ENCODE results near the gene TMEM95.
"Not testable (repeated sequence)": the region's sequence is repeated elsewhere in the genome, so short reads cannot be mapped to it uniquely, and the experiment has no call there.

The TMEM95 gene

DNA sequence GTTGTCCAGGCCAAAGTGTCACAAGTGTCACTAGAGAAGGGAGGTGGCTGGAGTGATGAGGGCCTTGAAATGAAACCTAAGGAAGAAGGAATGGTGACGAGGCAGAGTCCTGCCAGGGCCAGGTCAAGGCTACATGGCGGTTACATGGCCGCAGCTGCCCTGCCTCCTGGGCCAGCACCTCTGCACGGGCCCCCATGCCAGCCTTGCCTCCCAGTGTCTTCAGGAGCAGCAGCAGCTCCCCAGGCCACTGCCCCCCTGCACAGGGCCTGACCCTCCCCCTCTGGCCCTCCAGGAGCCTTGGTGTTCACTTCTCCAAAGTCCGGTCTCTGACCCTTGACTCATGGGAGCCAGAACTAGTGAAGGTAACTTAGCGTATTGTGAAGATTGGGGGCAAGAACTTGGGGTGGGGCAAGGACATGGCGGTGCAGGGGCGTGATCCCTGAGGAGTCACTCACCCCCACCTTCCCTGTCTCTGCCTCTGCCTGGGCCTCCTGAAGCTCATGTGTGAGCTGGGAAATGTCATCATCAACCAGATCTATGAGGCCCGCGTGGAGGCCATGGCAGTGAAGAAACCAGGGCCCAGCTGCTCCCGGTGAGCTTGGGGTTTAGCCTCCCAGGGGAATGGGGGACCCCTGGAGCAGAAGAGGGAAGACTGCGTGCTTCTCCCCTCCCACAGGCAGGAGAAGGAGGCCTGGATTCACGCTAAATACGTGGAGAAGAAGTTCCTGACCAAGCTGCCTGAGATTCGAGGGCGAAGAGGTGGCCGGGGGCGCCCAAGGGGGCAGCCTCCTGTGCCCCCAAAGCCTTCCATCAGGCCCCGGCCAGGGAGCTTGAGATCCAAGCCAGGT lies 7.1 kb upstream of the TMEM95 start:
- no peak for DNase-seq

GRCh38 chr17:7348478-7349242 lies 6.3 kb upstream of the TMEM95 start:
- no peak for DNase-seq

- DNase-seq = peak; percentile 82
These were observed 3.1 kb upstream of the TMEM95 start, which contains the start of gene KCTD11 for GRCh38 chr17:7351665-7352502. KCTD11 (plus strand) TSS chr17:7352162.

DNA sequence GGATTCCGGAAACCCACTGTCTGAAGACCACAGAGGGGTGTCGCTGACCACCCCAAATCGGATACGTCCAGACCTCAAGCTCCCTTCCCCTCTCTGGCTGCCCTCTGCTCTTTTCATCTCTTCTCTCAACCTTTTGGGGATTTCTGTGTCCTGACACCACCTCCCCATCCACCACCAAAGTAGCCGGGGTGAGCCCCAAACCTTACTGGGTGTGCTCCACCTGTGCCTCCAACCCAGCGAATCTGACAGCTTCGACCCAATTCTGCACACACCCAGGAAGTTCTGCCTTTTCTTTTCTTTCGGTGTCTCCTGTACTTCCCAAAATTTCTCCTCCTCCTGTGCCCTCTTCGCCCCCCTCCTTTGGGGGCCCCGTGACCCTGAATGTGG lies 2.5 kb upstream of the TMEM95 start:
- no peak for DNase-seq

DNA sequence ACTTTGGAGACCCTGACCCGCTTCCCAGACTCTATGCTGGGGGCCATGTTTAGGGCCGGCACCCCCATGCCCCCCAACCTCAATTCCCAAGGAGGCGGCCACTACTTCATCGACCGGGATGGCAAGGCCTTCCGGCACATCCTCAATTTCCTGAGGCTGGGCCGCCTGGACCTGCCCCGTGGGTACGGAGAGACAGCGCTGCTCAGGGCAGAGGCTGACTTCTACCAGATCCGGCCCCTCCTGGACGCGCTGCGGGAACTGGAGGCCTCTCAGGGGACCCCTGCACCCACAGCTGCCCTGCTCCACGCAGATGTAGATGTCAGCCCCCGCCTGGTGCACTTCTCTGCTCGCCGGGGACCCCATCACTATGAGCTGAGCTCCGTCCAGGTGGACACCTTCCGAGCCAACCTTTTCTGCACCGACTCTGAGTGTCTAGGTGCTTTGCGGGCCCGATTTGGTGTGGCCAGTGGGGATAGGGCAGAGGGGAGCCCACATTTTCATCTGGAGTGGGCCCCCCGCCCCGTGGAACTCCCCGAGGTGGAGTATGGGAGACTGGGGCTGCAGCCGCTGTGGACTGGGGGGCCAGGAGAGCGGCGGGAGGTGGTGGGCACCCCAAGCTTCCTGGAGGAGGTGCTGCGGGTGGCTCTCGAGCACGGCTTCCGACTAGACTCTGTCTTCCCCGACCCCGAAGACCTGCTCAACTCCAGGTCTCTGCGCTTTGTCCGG lies 1.9 kb upstream of the TMEM95 start:
- DNase-seq = no peak

DNA sequence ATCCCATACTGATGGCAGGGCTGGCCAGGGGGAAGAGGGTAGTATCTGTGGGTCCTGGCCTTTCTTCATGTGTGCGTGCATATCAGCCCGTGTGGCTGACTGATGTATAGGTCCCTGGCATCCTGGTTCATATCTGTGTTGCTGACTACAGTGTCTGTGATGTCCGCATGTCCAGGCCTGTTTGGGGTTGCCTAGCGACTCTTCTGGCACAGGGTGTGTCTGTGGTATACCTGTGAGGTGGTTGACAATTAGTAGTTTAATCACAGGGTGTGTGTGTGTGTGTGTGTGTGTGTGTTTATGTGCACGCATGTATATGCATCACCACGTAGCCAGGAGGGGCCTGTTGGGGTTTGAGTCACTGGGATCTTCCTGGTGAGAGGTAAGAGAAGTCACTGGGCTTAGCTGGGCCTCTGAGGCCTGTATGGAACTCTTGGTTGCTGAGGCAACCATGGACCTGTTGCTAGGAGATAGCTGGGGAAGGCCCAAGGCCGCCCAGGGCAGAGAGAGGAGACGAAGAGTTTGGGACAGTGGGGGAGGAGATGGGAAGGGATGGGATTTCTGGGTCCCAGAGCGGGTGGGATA lies 603 bp upstream of the TMEM95 start:
- peak; percentile 28 for DNase-seq

DNA sequence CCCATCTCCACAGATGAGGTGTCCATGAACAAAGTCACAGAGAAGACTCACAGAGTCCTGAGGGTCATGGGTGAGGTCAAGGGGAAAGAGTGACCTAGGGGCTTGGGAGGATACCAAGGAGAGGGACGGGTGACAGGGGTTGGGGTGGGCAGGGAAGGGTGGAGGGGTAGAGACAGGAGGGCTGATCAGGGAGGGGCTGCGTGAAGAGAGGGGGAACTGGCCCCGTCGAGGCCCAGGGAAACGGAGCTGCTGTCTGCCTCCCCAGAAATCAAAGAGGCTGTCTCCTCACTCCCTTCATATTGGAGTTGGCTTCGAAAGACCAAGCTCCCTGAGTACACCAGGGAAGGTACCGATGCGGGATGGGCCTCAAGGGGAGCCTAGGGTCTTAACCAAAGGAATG lies 617 bp downstream of the TMEM95 start:
- no peak for DNase-seq

GRCh38 chr17:7356072-7356549 lies 1.2 kb downstream of the TMEM95 start:
- DNase-seq = peak; percentile 80

DNA sequence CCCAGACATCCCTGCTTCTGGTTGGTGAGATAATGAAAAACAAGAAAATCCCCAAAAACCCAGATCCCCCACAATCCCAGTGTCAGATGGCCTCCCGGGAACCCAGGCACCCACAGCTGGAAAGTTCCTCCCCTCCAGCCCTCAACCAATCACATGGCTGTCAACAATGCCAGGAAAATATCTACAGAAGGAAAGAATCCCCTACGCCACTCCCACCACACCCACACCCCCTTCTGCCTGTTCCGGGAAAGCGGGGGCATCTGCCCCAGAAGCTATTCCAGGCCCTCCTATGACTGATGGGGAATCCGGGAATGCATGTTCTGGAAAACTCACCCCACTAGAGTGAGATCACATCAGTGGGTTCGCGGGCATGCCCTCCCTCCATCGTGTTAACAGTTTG lies 1.8 kb downstream of the TMEM95 start:
- DNase-seq = no peak

DNA sequence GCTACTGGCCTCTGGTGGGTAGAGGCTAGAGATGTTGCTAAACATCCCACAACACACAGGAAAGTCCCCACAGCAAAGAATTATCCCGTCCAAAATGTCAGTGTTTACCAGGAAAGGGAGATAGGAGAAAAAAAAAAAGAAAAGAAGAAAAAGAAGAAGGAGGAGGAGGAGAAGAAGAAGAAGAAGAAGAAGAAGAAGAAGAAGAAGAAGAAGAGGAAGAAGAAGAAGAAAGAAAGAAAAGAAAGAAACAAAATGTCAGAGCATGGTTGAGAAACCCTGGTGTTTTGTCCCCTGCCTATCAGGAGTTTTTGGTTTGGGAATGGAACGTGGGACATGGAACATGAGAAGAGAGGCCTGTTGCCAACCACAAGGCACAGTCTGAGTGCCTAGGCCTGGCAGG lies 2.4 kb downstream of the TMEM95 start:
- no peak for DNase-seq

- DNase-seq = no peak
These were observed 7.0 kb downstream of the TMEM95 start for GRCh38 chr17:7361906-7362305.

GRCh38 chr17:7363311-7363710 lies 8.4 kb downstream of the TMEM95 start:
- no peak for DNase-seq

DNA sequence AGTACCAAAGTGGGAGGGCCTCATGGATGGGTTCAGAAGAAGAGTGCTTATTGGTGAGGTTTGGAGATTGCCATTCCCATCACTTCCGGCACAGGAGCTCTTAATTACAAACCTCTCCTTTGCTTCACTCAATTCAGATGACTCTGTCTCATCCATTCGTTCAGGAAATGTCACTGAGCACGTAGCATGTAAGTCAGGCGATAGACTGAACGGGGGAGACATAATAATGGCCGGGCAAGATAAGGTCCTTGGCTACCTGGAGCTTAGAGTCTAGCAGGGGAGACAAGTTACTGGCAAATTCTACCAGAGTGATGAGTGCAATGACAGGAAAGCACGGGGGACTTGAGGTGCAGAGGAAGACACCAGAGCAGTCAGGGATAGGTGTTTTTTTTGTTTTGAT lies 11.0 kb downstream of the TMEM95 start:
- DNase-seq = not testable (repeated sequence)

GRCh38 chr17:7367083-7367482 lies 12.1 kb downstream of the TMEM95 start:
- no peak for DNase-seq

DNA sequence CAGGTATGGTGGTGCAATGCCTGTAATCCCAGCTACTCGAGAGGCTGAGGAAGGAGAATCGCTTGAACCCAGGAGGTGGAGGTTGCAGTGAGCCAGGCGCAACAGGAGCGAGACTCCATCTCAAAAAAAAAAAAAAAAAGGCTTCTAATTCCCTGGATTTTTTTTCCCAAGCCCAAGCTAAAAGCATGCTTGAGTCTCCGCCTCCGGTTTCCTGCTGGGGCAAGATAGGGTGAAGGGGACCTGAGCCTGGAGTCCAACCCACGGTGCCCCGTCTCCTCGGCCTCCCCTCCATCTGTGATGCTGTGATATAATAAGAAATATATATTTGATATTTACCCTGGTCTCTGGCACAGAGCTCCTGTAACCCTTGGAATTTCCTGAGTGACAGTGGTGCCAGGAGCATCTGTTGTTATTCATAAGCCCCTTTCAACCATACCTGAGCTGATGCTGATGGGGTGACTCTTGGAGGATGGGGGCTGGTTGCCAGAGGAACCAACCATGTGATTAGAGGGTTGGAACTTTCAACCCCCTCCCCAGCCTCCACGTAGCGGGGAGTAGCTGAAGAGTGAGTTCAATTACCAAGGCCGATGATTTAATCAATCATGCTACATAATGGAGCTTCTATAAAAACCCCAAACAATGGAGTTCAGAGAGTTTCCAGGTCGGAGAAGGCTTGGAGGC lies 13.1 kb downstream of the TMEM95 start:
- DNase-seq = no peak

DNA sequence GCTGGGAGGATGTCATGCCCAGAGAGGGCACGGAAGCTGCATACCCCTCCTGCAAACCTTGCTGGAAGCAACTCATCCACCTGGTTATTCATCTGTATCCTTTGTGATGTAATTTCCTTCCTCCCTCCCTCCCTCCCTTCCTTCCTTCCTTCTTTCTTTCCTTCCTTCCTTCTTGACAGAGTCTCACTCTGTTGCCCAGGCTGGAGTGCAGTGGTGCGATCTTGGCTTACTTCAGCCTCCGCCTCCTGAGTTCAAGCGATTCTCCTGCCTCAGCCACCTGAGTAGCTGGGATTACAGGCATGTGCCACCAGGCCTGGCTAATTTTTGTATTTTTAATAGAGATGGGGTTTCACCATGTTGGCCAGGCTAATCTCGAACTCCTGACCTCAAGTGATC lies 13.6 kb downstream of the TMEM95 start:
- DNase-seq = not testable (repeated sequence)

DNA sequence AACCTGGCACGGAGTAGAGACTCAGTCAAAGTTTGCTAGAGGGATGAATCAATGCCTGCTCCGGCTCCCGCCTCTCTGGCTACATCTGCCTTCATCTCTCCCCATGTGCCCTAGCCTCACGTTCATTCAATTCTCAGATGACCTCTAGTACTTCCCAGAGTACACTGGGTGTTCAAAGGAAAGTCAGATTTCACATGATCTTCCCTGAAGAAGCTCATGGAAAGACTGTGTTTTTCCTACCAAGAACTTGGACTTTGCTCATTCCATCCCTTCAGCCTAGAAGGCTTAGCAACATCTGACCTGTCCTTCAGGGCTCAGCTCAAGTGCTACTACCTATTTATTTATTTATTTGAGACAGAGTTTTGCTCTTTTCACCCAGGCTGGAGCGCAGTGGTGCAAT lies 14.9 kb downstream of the TMEM95 start:
- DNase-seq = no peak

GRCh38 chr17:7370853-7371252 lies 15.9 kb downstream of the TMEM95 start:
- DNase-seq = no peak

DNA sequence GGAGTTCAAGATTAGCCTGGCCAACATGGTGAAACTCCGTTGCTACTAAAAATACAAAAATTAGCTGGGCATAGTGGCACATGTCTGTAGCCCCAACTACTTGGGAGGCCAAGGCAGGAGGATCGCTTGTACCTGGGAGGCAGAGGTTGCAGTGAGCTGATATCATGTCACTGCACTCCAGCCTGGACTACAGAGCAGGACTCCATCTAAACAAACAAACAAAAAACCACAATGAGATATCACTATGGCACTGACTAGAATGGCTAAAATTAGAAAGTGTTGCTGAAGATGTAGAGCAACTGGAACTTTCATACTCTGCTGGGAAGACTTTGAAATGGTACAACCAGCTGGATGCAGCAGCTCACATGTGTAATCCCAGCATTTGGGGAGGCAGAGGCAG lies 19.4 kb downstream of the TMEM95 start:
- no peak for DNase-seq

DNA sequence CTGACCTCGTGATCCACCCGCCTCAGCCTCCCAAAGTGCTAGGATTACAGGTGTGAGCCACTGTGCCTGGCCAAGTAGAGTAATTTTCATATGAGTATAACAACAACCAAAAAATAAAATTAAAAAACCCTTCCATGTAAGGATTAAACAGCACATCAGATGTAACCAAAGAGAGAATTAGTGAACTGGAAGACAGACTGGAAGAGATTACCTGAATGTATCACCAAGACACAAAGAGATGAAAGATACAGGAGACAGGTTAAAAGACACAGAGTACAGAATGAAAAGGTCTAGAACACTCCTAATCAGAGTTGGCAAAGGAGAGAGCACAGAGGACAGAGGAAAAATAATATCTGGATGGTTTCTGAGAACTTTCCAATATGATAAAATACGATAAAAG lies 24.2 kb downstream of the TMEM95 start:
- DNase-seq = no peak

GRCh38 chr17:7380321-7380720 lies 25.4 kb downstream of the TMEM95 start:
- DNase-seq = no peak

All from hematopoietic multipotent progenitor cell treated with erythropoietin and hydrocortisone succinate and interleukin-3 and kit ligand, for 8 days (in vitro differentiated cells).